ENCODE measurements around the gene POLR1A. TPM values are rescaled to one million over a fixed set of nuclear protein-coding genes. Genes with fewer than 3 reads are reported as not detected.
A peak's percentile ranks its signal among the peaks of the same experiment; 100 is the strongest.

Gene POLR1A
- total RNA-seq, 5 donors from 2014 or later (not counting 1 experiment from before 2014, with no cell fraction given): 22.0 to 28.7 (median 25.7) TPM

DNA sequence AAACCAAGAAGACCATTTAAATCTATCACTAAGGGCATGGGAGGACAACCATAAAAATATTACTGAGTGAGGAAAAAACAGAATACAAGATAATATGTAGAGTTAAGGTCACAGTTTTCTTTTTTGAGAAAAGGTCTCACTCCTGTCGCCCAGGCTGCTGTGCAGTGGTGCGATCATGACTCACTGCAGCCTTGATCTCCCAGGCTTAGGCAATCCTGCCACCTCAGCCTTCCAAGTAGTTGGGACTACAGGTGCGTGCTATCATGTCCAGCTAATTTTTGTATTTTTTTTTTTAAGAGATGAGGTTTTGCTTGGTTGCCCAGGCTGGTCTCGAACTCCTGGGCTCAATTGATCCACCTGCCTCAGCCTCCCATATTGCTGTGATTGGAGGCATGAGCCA lies 24.0 kb downstream of the POLR1A start:
- Mint-ChIP-seq H3K9me3 (no peaks in the 10 kb centered on the region), H3K27me3 (no peaks in the 10 kb centered on the region), H3K4me3 (no peak overlapping the region), H3K36me3 (peaks cover 35% of the 10 kb centered on the region), H3K27ac (peak overlapping the region in 1 of 2 donors; percentile 48), H3K4me1 (peaks cover 24 to 36% (median 31%) of the 10 kb centered on the region in 3 donors)
- no peak for DNase-seq
- H3K4me1 ChIP-seq (ENCODE audit: control insufficient read depth in 1 of 2, extremely low read depth in 1 of 2, insufficient read depth in 2 of 2, low read length in 2 of 2): peaks cover 0 to 34% of the 10 kb centered on the region in 2 experiments
- ChIA-PET CTCF (interaction anchor here (0.8 to 3.8 kb wide), 4 partner anchors 251 to 256 kb away, joined by 3 to 18 read pairs (median 8); no protein-coding TSS in a partner anchor), POLR2A (no interaction called here)
- H3K4me3 ChIP-seq (ENCODE audit: control insufficient read depth in 1 of 2, extremely low read depth in 1 of 2, low read length in 1 of 2): no peak overlapping the region
- no peak for ATAC-seq (replicated peaks in 1 of 4)
- no peaks in the 10 kb centered on the region for H3K9me3 ChIP-seq
- H3K36me3 ChIP-seq (ENCODE audit: control insufficient read depth in 2 of 2, extremely low read depth in 1 of 2, insufficient read depth in 1 of 2, low read length in 1 of 2): peaks cover 0 to 29% of the 10 kb centered on the region in 2 donors
- no peak overlapping the region for H3K27ac ChIP-seq (ENCODE audit: low read length)
- WGBS (ENCODE audit: insufficient coverage): 100% methylated on average over 1 of the region's 4 CpGs
- no peaks in the 10 kb centered on the region for H3K27me3 ChIP-seq (replicated peaks in 1 of 2; ENCODE audit: control insufficient read depth in 2 of 2, extremely low read depth in 1 of 2, insufficient read depth in 2 of 2, low read length in 1 of 2)

DNA sequence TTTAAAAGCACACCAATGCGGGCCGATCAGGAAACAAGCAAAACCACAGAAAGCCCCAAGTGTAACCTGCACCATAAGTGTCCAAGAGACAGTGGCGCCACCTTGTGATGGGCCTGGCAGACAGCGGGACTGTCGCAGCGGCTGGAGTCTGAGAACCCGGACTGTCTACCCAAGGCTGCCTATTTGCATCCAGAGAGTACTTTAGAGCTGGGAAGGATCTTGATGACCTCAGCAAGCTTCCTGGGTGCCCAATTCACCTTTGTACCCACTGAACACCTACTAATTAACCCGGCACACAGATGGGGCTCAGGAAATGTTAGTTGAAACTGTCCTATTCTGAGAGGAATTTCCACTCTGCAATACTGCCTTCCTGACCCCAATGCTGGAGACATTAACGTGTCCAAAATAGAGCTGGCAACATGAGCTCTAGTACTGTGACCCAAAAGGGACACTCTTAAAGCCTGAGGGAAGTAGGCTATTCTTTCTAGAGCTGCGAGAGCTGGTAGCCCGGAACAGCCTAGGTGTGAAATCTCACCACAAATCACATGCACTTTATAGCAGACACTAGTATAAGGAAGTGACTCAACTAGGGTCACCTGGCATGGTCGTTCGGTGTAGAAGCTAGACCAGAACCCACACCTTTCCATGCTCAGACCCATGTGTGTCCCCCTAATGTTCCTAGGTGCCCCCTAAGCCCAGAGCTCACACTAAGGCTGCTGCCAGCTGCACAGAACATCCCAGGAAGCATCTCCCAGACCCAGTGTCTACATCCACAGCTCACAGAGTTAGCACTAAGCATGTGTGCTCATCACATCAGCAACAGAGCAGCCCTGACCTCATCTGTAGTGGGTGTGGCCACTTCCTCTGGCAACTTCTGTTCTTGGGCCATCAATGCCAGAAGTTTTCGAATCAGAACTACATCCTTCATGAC lies 25.4 kb downstream of the POLR1A start:
- peak; percentile 77 to 88 (median 84) for ATAC-seq (replicated peaks in 1 of 4)
- H3K4me1 Mint-ChIP-seq: peaks cover 24 to 36% (median 33%) of the 10 kb centered on the region in 3 donors
- 22% methylated on average over 8 of the region's 14 CpGs for WGBS (ENCODE audit: insufficient coverage)
- H3K27ac Mint-ChIP-seq: peak overlapping the region; percentile 87 to 88
- Histone ChIP-seq H3K4me1 (ENCODE audit: control insufficient read depth in 1 of 2, extremely low read depth in 1 of 2, insufficient read depth in 2 of 2, low read length in 2 of 2) (peaks cover 0 to 34% of the 10 kb centered on the region in 2 experiments), H3K36me3 (ENCODE audit: control insufficient read depth in 2 of 2, extremely low read depth in 1 of 2, insufficient read depth in 1 of 2, low read length in 1 of 2) (peaks cover 0 to 25% of the 10 kb centered on the region in 2 donors), H3K27me3 (replicated peaks in 1 of 2; ENCODE audit: control insufficient read depth in 2 of 2, extremely low read depth in 1 of 2, insufficient read depth in 2 of 2, low read length in 1 of 2) (no peaks in the 10 kb centered on the region), H3K9me3 (no peaks in the 10 kb centered on the region), H3K27ac (ENCODE audit: low read length) (peak overlapping the region; percentile 82), H3K4me3 (ENCODE audit: control insufficient read depth in 1 of 2, extremely low read depth in 1 of 2, low read length in 1 of 2) (no peak overlapping the region)
- H3K36me3 Mint-ChIP-seq: peaks cover 30% of the 10 kb centered on the region
- CTCF ChIA-PET: interaction anchor here (0.6 to 6.5 kb wide), 31 partner anchors 8 to 354 kb away, joined by 3 to 154 read pairs (median 4); partner anchors contain the start of genes POLR1A (in 1 of the 2), PTCD3 (in 1 of the 2) and ST3GAL5 (in 1 of the 2)
- peak; percentile 66 to 90 (median 83) for DNase-seq
- peak overlapping the region in 1 of 3 donors; percentile 10 for H3K4me3 Mint-ChIP-seq
- POLR2A ChIA-PET: interaction anchor here (0.5 to 0.7 kb wide), 5 partner anchors 43 to 258 kb away, joined by 3 read pairs; no protein-coding TSS in a partner anchor
- H3K27me3 Mint-ChIP-seq: no peaks in the 10 kb centered on the region
- H3K9me3 Mint-ChIP-seq: no peaks in the 10 kb centered on the region

DNA sequence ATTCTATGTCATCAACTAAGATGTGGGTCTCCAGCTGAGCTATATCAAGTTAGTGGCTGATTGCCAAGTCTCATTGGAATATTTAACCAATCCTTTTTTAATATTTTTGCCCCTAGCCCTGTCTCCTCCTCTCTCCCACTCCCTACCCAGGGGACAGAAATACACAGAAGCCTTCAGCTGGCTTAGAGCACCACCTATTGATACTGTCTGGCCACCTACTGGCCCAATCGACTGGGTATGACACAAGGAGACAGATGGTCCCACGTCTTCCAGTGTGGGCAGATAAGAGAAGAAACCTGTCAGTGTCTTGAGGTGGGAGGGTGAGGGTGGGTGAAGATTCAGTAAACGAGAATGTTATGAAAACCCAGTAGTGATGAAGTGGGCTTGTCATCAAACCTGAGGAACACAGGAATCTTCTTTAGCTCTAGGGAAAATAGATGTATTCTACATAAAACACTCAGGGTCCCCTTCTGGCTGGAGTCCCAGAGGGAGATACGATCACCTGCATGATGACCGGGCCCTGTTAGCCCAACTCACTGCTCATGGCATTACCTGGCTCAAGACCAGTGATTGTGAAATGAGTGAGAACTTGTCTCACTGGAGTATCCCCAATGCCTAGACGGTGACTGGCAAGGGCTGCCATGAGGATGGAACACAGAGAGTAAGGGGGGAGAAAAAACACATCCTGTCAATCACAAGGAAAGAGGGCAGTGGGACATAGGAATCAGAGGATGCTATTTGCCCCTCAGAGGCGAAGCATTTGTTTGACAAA lies 26.7 kb downstream of the POLR1A start:
- peaks cover 2 to 33% of the 10 kb centered on the region in 2 donors for H3K36me3 ChIP-seq (ENCODE audit: control insufficient read depth in 2 of 2, extremely low read depth in 1 of 2, insufficient read depth in 1 of 2, low read length in 1 of 2)
- Mint-ChIP-seq H3K4me1 (peaks cover 24 to 36% (median 33%) of the 10 kb centered on the region in 3 donors), H3K27ac (no peak overlapping the region), H3K9me3 (no peaks in the 10 kb centered on the region), H3K4me3 (no peak overlapping the region), H3K36me3 (peaks cover 31% of the 10 kb centered on the region), H3K27me3 (no peaks in the 10 kb centered on the region)
- peaks cover 0 to 34% of the 10 kb centered on the region in 2 experiments for H3K4me1 ChIP-seq (ENCODE audit: control insufficient read depth in 1 of 2, extremely low read depth in 1 of 2, insufficient read depth in 2 of 2, low read length in 2 of 2)
- H3K4me3 ChIP-seq (ENCODE audit: control insufficient read depth in 1 of 2, extremely low read depth in 1 of 2, low read length in 1 of 2): no peak overlapping the region
- ChIA-PET POLR2A (interaction anchor here in 1 of 2 donors (0.6 kb wide), 1 partner anchor 11 kb away, joined by 4 read pairs; no protein-coding TSS in a partner anchor), CTCF (interaction anchor here (0.5 to 6.5 kb wide), 14 partner anchors 10 to 350 kb away, joined by 3 to 154 read pairs (median 8); no protein-coding TSS in a partner anchor)
- 100% methylated on average over 1 of the region's 7 CpGs for WGBS (ENCODE audit: insufficient coverage)
- no peaks in the 10 kb centered on the region for H3K9me3 ChIP-seq
- ATAC-seq (replicated peaks in 1 of 4): peak in 2 of 4 experiments; percentile 50 to 55
- no peaks in the 10 kb centered on the region for H3K27me3 ChIP-seq (replicated peaks in 1 of 2; ENCODE audit: control insufficient read depth in 2 of 2, extremely low read depth in 1 of 2, insufficient read depth in 2 of 2, low read length in 1 of 2)
- H3K27ac ChIP-seq (ENCODE audit: low read length): peak overlapping the region; percentile 82
- DNase-seq: peak in 29 of 35 experiments; percentile 6 to 71 (median 28)

DNA sequence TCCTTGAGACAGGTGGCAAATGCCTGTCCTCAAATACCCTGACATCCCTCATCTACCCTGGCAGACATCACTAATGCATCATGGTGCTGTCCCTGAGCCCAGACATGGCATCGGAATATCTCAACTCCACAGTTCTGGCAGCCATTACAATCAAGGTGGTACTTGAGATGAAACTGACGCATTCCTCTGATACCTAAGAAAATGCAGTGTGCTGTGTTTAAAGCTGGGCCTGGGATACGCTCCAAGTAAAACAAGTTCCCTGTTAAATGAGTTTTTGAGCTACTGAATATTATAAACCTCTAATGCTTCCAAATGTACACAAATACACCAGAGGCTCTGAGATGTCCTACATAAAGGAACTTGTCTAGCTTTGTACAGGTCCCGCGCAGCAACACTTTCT lies 29.8 kb downstream of the POLR1A start:
- Mint-ChIP-seq H3K4me1 (peaks cover 24 to 37% (median 37%) of the 10 kb centered on the region in 3 donors), H3K4me3 (no peak overlapping the region)
- CTCF ChIA-PET: interaction anchor here (0.9 to 6.5 kb wide), 2 partner anchors 248 kb away, joined by 3 to 154 read pairs; no protein-coding TSS in a partner anchor

DNA sequence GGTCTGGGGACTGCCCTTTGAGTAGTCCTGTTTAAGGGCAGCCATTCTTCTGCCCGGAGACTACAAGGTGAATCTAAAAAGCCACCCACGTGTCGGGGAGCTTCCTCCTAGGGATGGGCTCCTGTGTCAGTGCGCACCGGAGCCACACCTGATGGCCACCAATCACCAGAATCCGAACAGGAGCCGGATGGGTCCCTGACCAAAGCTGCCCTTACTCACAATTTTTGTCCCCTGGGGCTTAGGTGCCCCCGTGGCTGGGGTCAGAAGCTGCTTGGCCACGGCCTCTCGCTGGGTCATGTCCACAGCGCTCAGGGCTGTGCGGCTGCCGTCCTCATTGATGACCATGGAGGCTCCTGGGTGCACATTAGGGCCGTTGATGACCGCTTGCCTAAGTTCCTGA lies 30.9 kb downstream of the POLR1A start:
- Histone ChIP-seq H3K4me3 (ENCODE audit: control insufficient read depth in 1 of 2, extremely low read depth in 1 of 2, low read length in 1 of 2) (no peak overlapping the region), H3K27me3 (replicated peaks in 1 of 2; ENCODE audit: control insufficient read depth in 2 of 2, extremely low read depth in 1 of 2, insufficient read depth in 2 of 2, low read length in 1 of 2) (no peaks in the 10 kb centered on the region), H3K9me3 (no peaks in the 10 kb centered on the region), H3K36me3 (ENCODE audit: control insufficient read depth in 2 of 2, extremely low read depth in 1 of 2, insufficient read depth in 1 of 2, low read length in 1 of 2) (peaks cover 9 to 67% of the 10 kb centered on the region in 2 donors), H3K27ac (ENCODE audit: low read length) (no peak overlapping the region), H3K4me1 (ENCODE audit: control insufficient read depth in 1 of 2, extremely low read depth in 1 of 2, insufficient read depth in 2 of 2, low read length in 2 of 2) (peaks cover 0 to 19% of the 10 kb centered on the region in 2 experiments)
- no peak for DNase-seq
- no peak overlapping the region for H3K27ac Mint-ChIP-seq
- WGBS (ENCODE audit: insufficient coverage): 97% methylated on average over 13 of the region's 15 CpGs
- CTCF ChIA-PET: interaction anchor here in 1 of 2 donors (6.5 kb wide), 1 partner anchor 247 kb away, joined by 154 read pairs; no protein-coding TSS in a partner anchor
- H3K27me3 Mint-ChIP-seq: no peaks in the 10 kb centered on the region
- ATAC-seq (replicated peaks in 1 of 4): no peak
- peaks cover 13 to 26% (median 26%) of the 10 kb centered on the region in 3 donors for H3K4me1 Mint-ChIP-seq
- POLR2A ChIA-PET: no interaction called here
- H3K9me3 Mint-ChIP-seq: no peaks in the 10 kb centered on the region
- H3K36me3 Mint-ChIP-seq: peaks cover 52% of the 10 kb centered on the region
- no peak overlapping the region for H3K4me3 Mint-ChIP-seq

More for the DNA sequence above, 29.8 kb downstream of the POLR1A start:
- Mint-ChIP-seq H3K36me3 (peaks cover 42% of the 10 kb centered on the region), H3K27ac (no peak overlapping the region), H3K9me3 (no peaks in the 10 kb centered on the region), H3K27me3 (no peaks in the 10 kb centered on the region)
- Histone ChIP-seq H3K4me1 (ENCODE audit: control insufficient read depth in 1 of 2, extremely low read depth in 1 of 2, insufficient read depth in 2 of 2, low read length in 2 of 2) (peaks cover 0 to 30% of the 10 kb centered on the region in 2 experiments), H3K36me3 (ENCODE audit: control insufficient read depth in 2 of 2, extremely low read depth in 1 of 2, insufficient read depth in 1 of 2, low read length in 1 of 2) (peaks cover 7 to 60% of the 10 kb centered on the region in 2 donors), H3K4me3 (ENCODE audit: control insufficient read depth in 1 of 2, extremely low read depth in 1 of 2, low read length in 1 of 2) (no peak overlapping the region), H3K9me3 (no peaks in the 10 kb centered on the region), H3K27ac (ENCODE audit: low read length) (no peak overlapping the region), H3K27me3 (replicated peaks in 1 of 2; ENCODE audit: control insufficient read depth in 2 of 2, extremely low read depth in 1 of 2, insufficient read depth in 2 of 2, low read length in 1 of 2) (no peaks in the 10 kb centered on the region)
- DNase-seq (no peak), ATAC-seq (replicated peaks in 1 of 4) (no peak)
- WGBS (ENCODE audit: insufficient coverage): 98% methylated on average over 3 of the region's 5 CpGs
- POLR2A ChIA-PET: no interaction called here

Data from T-cell (primary cell).